K562 (cell line): Measurements from ENCODE around the gene PYROXD2. TPM values are rescaled to one million over a fixed set of nuclear protein-coding genes. Genes with fewer than 3 reads are reported as not detected.
A peak's percentile ranks its signal among the peaks of the same experiment; 100 is the strongest.

Experiments used
- BACH1 ChIP-seq: fragments of 200-800 bp; sonication (Bioruptor generic); IDR thresholded peaks from 2 replicates; pipeline ENCODE4 v1.6.1; 2016; ENCODE audit warnings: missing genetic modification characterization, missing compliant biosample characterization
- BRCA1 ChIP-seq, 2 experiments: fragments of 450-650 bp in 1 of 2; sonication (generic) in 1 of 2; formaldehyde crosslinking in 1 of 2; IDR thresholded peaks; 2 replicates each; pipeline versions ENCODE4 v1.5.0 to v1.6.1; 2017 to 2020; ENCODE audit warnings: mild to moderate bottlenecking in 1 of 2, missing genetic modification reagents in 1 of 2
- CTBP1 ChIP-seq: fragments of 450-650 bp; IDR thresholded peaks from 2 replicates; pipeline ENCODE4 v1.6.1; 2016; ENCODE audit warnings: borderline replicate concordance
- GABPB1 ChIP-seq: sonication (generic); formaldehyde crosslinking; IDR thresholded peaks from 2 replicates; pipeline ENCODE4 v1.8.0; 2022; ENCODE audit warnings: mild to moderate bottlenecking, missing genetic modification reagents
- HDAC1 ChIP-seq, 2 experiments: fragments of 450-650 bp; IDR thresholded peaks; 2 replicates each; pipeline ENCODE4 v1.6.1; 2016 to 2017; ENCODE audit warnings: inconsistent platforms in 1 of 2, mild to moderate bottlenecking in 1 of 2, moderate library complexity in 1 of 2
- HEY1 ChIP-seq: fragments of 250-450 bp; sonication (Bioruptor Pico); IDR thresholded peaks from 2 replicates; pipeline ENCODE4 v1.5.0; 2020; ENCODE audit warnings: mild to moderate bottlenecking, moderate library complexity, borderline replicate concordance
- NR1H2 ChIP-seq: sonication (generic); formaldehyde crosslinking; IDR thresholded peaks from 2 replicates; pipeline ENCODE4 v1.4.0; 2020; ENCODE audit warnings: mild to moderate bottlenecking, missing genetic modification reagents
- PHF20 ChIP-seq: fragments of 450-650 bp; IDR thresholded peaks from 2 replicates; pipeline ENCODE4 v1.6.1; 2018; ENCODE audit not compliant: partially characterized antibody
- PRDM10 ChIP-seq: fragments of 450-650 bp; IDR thresholded peaks from 2 replicates; pipeline ENCODE4 v1.6.1; 2018; ENCODE audit not compliant: partially characterized antibody
- PURB ChIP-seq: sonication (generic); formaldehyde crosslinking; IDR thresholded peaks from 2 replicates; pipeline ENCODE4 v1.9.0; 2021; ENCODE audit warnings: low read depth, mild to moderate bottlenecking, missing genetic modification reagents
- RAD21 ChIP-seq, 2 experiments: fragments of 250-450 bp in 1 of 2; fragments of 450-650 bp in 1 of 2; sonication (Bioruptor Pico) in 1 of 2; formaldehyde crosslinking in 1 of 2; IDR thresholded peaks in 1 of 2; conservative IDR thresholded peaks in 1 of 2; 2 replicates each; pipeline versions ENCODE4 v1.4.0 to v1.8.0; 2020 to 2022; ENCODE audit warnings: mild to moderate bottlenecking in 2 of 2, moderate library complexity in 1 of 2
- SMAD3 ChIP-seq: fragments of 450-650 bp; formaldehyde crosslinking; conservative IDR thresholded peaks from 2 replicates; pipeline ENCODE4 v1.4.0; 2020; ENCODE audit warnings: mild to moderate bottlenecking
- TAF1 ChIP-seq: IDR thresholded peaks from 2 replicates; pipeline ENCODE4 v1.6.1; 2011; ENCODE audit warnings: mild to moderate bottlenecking, low read length, moderate library complexity; ENCODE audit not compliant: insufficient read depth, control insufficient read depth, severe bottlenecking; ENCODE audit errors: extremely low read depth
- TCFL5 ChIP-seq: fragments of 250-450 bp; sonication (Bioruptor Pico); conservative IDR thresholded peaks from 2 replicates; pipeline ENCODE4 v1.6.1; 2021; ENCODE audit warnings: mild to moderate bottlenecking, moderate library complexity, matching md5 sums
- ZNF282 ChIP-seq: sonication (generic); formaldehyde crosslinking; IDR thresholded peaks from 2 replicates; pipeline ENCODE4 v1.8.1; 2023; ENCODE audit warnings: missing genetic modification reagents
- ZNF551 ChIP-seq: fragments of 250-450 bp; sonication (Bioruptor Pico); IDR thresholded peaks from 2 replicates; pipeline ENCODE4 v1.5.0; 2021; ENCODE audit warnings: mild to moderate bottlenecking, moderate library complexity
- ZNF639 ChIP-seq, 2 experiments: fragments of 200-800 bp in 1 of 2; sonication (Bioruptor generic) in 1 of 2; sonication (generic) in 1 of 2; formaldehyde crosslinking in 1 of 2; IDR thresholded peaks in 1 of 2; conservative IDR thresholded peaks in 1 of 2; 2 replicates each; pipeline versions ENCODE4 v1.5.0 to v1.6.1; 2016 to 2020; ENCODE audit warnings: missing compliant biosample characterization in 1 of 2, missing genetic modification characterization in 1 of 2, missing genetic modification reagents in 1 of 2
- polyA plus RNA-seq, 8 experiments: library from polyadenylated mRNA; depleted of rRNA in 4 of 8; stranded (reverse) in 5 of 8; unstranded in 3 of 8; fragments of >200 nt; fragmentation: Nextera tagmentation in 2 of 8; fragmentation: Illumina TruSeq in 1 of 8; extraction: Ambion mirVana in 2 of 8; extraction: Trizol in 1 of 8; gene quantifications; 2 replicates each; pipeline versions ENCODE4 v1.2.1 to v1.2.3, GENCODE V29; 2011 to 2014; ENCODE audit warnings: inconsistent platforms in 1 of 8, missing spikeins in 1 of 8
- total RNA-seq, 7 experiments: library from RNA; depleted of rRNA in 6 of 7; stranded (reverse); fragments of >200 nt in 6 of 7; fragmentation: Illumina TruSeq in 2 of 7; extraction: Trizol in 2 of 7; gene quantifications; 2 replicates each; pipeline versions ENCODE4 v1.2.1 to v1.2.3, GENCODE V29; 2011 to 2021; ENCODE audit warnings: low replicate concordance in 1 of 7
- TF ChIP-seq, protein P1 (sequence below): fragments of 450-650 bp; formaldehyde crosslinking; IDR thresholded peaks from 2 replicates; pipeline ENCODE4 v1.4.0; 2020; ENCODE audit warnings: mild to moderate bottlenecking, moderate library complexity

The PYROXD2 gene
- total and polyA plus RNA-seq, 9 of the 15 experiments (the other 6 are each of a cell fraction or from before 2014, with no cell fraction given): 0.14 to 1.4 (median 0.58) TPM

GRCh38 chr10:98446661-98447221 lies 31.8 kb upstream of the PYROXD2 start, which contains the start of gene HPS1 (continued):
- peak in 1 of 2 experiments; percentile 46; a peak in 1 of 4 replicates for TF ChIP-seq HDAC1 (IDR thresholded peaks at IDR 0.05)
- TF ChIP-seq CTBP1: peak; percentile 32; the same call in 1 of the 2 replicates
- peak; percentile 38 for TF ChIP-seq TAF1
- no peak for TF ChIP-seq HEY1 (CRISPR knock-in tag)
- TF ChIP-seq ZNF639 (CRISPR knock-in tag; conservative IDR thresholded peaks at IDR 0.05 in 1 of 2, IDR thresholded peaks at IDR 0.05 in 1 of 2): no peak; a peak in 1 of 4 replicates
- TF ChIP-seq, protein P1, sequence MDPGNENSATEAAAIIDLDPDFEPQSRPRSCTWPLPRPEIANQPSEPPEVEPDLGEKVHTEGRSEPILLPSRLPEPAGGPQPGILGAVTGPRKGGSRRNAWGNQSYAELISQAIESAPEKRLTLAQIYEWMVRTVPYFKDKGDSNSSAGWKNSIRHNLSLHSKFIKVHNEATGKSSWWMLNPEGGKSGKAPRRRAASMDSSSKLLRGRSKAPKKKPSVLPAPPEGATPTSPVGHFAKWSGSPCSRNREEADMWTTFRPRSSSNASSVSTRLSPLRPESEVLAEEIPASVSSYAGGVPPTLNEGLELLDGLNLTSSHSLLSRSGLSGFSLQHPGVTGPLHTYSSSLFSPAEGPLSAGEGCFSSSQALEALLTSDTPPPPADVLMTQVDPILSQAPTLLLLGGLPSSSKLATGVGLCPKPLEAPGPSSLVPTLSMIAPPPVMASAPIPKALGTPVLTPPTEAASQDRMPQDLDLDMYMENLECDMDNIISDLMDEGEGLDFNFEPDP (CRISPR knock-in tag): no peak
- no peak for TF ChIP-seq SMAD3 (CRISPR knock-in tag)
- no peak for TF ChIP-seq GABPB1 (CRISPR knock-in tag)
- TF ChIP-seq ZNF551: no peak
- TF ChIP-seq TCFL5 (CRISPR knock-in tag): no peak
- no peak for TF ChIP-seq NR1H2 (CRISPR knock-in tag)
- TF ChIP-seq RAD21 (CRISPR knock-in tag; conservative IDR thresholded peaks at IDR 0.05 in 1 of 2, IDR thresholded peaks at IDR 0.05 in 1 of 2): no peak
- no peak for TF ChIP-seq ZNF282 (CRISPR knock-in tag)
- TF ChIP-seq PURB (CRISPR knock-in tag): no peak
- no peak for TF ChIP-seq BRCA1 (IDR thresholded peaks at IDR 0.05)
- TF ChIP-seq BRCA1 (CRISPR knock-in tag; IDR thresholded peaks at IDR 0.05): no peak
- no peak for TF ChIP-seq BACH1 (tag)
- peak; percentile 65 for TF ChIP-seq PHF20
- TF ChIP-seq PRDM10: no peak
